ENCODE results near the gene MAP10. TPM values are rescaled to one million over a fixed set of nuclear protein-coding genes. Genes with fewer than 3 reads are reported as not detected.

Gene MAP10
- total RNA-seq, 2 experiments from 2014 or later, result 0.43 to 0.54 TPM

GRCh38 chr1:232841823-232842565 is 36.8 kb downstream of the MAP10 start:
- Mint-ChIP-seq H3K27me3 (ENCODE audit: low read depth) (no peaks in the 10 kb centered on the region), H3K27ac (no peak overlapping the region), H3K4me1 (ENCODE audit: low read depth) (no peaks in the 10 kb centered on the region), H3K36me3 (ENCODE audit: low read depth) (peaks cover 2% of the 10 kb centered on the region), H3K9me3 (peaks cover 17% of the 10 kb centered on the region), H3K4me3 (no peak overlapping the region)
- DNase-seq, result no peak
- CTCF ChIA-PET, result interaction anchor here (0.6 kb wide), 1 partner anchor 242 kb away, joined by 3 read pairs; no protein-coding TSS in a partner anchor
- intact Hi-C loops (cut with micrococcal nuclease), result no loop called here

DNA sequence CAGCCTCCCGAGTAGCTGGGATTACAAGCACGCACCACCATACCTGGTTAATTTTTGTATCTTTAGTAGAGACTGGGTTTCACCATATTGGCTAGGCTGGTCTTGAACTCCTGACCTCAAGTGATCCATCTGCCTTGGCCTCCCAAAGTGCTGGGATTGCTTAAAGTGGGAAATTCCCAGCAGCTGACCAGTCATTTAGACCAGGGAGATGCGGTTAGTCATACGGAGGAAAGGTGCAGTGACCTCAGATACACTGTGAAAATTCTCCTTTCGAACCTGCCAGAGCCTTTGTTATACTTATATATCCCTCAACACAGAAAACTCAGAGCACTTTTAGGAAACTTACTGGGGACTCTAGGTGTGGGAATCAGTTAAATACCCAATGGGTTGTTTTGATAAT is 39.6 kb downstream of the MAP10 start:
- intact Hi-C loops (cut with micrococcal nuclease), result no loop called here
- H3K4me1 Mint-ChIP-seq (ENCODE audit: low read depth), result no peaks in the 10 kb centered on the region
- peaks cover 16% of the 10 kb centered on the region for H3K9me3 Mint-ChIP-seq
- H3K27ac Mint-ChIP-seq, result no peak overlapping the region
- CTCF ChIA-PET, result no interaction called here
- no peaks in the 10 kb centered on the region for H3K27me3 Mint-ChIP-seq (ENCODE audit: low read depth)
- no peak for DNase-seq
- H3K4me3 Mint-ChIP-seq, result no peak overlapping the region
- peaks cover 2% of the 10 kb centered on the region for H3K36me3 Mint-ChIP-seq (ENCODE audit: low read depth)

DNA sequence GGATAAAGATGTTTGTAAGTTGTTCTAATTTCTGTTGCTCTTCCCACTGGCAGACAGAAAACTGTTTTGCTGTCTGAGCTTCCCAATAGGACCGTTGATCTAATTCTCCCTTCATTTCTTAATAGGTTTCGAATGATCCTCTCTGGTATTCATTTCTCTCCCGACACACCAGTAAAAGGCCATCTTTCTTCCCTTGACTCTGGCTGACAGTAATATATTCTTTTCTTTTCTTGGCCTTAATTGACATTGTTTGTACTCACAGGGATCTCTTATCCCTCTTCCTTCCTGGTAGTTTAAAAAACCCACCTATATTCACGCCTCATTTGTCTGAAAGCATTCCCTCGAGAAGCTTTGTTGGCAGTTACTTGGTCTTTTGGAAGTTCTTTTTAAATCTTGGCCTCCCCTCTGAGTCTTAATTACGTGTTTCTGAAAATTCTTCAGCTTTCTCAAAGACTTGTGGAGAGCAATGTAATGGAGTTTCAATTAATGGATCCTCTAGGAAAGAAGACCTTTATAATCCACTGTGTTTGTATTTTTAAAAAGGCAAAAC is 40.3 kb downstream of the MAP10 start:
- Mint-ChIP-seq H3K4me3 (no peak overlapping the region), H3K27me3 (ENCODE audit: low read depth) (no peaks in the 10 kb centered on the region), H3K4me1 (ENCODE audit: low read depth) (no peaks in the 10 kb centered on the region), H3K9me3 (peaks cover 12% of the 10 kb centered on the region), H3K36me3 (ENCODE audit: low read depth) (peaks cover 2% of the 10 kb centered on the region), H3K27ac (no peak overlapping the region)
- DNase-seq, result no peak
- CTCF ChIA-PET, result no interaction called here
- intact Hi-C loops (cut with micrococcal nuclease), result no loop called here

- no peaks in the 10 kb centered on the region for H3K36me3 Mint-ChIP-seq (ENCODE audit: low read depth)
- H3K4me3 Mint-ChIP-seq, result no peak overlapping the region
- no peak overlapping the region for H3K27ac Mint-ChIP-seq
- CTCF ChIA-PET, result no interaction called here
- no peaks in the 10 kb centered on the region for H3K4me1 Mint-ChIP-seq (ENCODE audit: low read depth)
- no peaks in the 10 kb centered on the region for H3K9me3 Mint-ChIP-seq
- intact Hi-C loops (cut with micrococcal nuclease), result no loop called here
- no peaks in the 10 kb centered on the region for H3K27me3 Mint-ChIP-seq (ENCODE audit: low read depth)
- DNase-seq, result no peak
Measured at GRCh38 chr1:232851532-232851931, 46.3 kb downstream of the MAP10 start.

GRCh38 chr1:232853994-232854797 is 49.0 kb downstream of the MAP10 start:
- H3K9me3 Mint-ChIP-seq, result no peaks in the 10 kb centered on the region
- H3K27ac Mint-ChIP-seq, result no peak overlapping the region
- CTCF ChIA-PET, result interaction anchor here (1.6 kb wide), 1 partner anchor 14 kb away, joined by 3 read pairs; no protein-coding TSS in a partner anchor
- no peaks in the 10 kb centered on the region for H3K4me1 Mint-ChIP-seq (ENCODE audit: low read depth)
- H3K4me3 Mint-ChIP-seq, result no peak overlapping the region
- intact Hi-C loops (cut with micrococcal nuclease), result no loop called here
- H3K27me3 Mint-ChIP-seq (ENCODE audit: low read depth), result no peaks in the 10 kb centered on the region
- H3K36me3 Mint-ChIP-seq (ENCODE audit: low read depth), result no peaks in the 10 kb centered on the region
- no peak for DNase-seq

- H3K27me3 Mint-ChIP-seq (ENCODE audit: low read depth), result no peaks in the 10 kb centered on the region
- H3K4me3 Mint-ChIP-seq, result no peak overlapping the region
- DNase-seq, result no peak
- H3K4me1 Mint-ChIP-seq (ENCODE audit: low read depth), result no peaks in the 10 kb centered on the region
- CTCF ChIA-PET, result interaction anchor here (0.6 to 1.6 kb wide), 2 partner anchors 15 to 255 kb away, joined by 3 to 4 read pairs; no protein-coding TSS in a partner anchor
- H3K9me3 Mint-ChIP-seq, result no peaks in the 10 kb centered on the region
- H3K36me3 Mint-ChIP-seq (ENCODE audit: low read depth), result no peaks in the 10 kb centered on the region
- intact Hi-C loops (cut with micrococcal nuclease), result no loop called here
- no peak overlapping the region for H3K27ac Mint-ChIP-seq
Measured at GRCh38 chr1:232854798-232855159, 49.6 kb downstream of the MAP10 start.

DNA sequence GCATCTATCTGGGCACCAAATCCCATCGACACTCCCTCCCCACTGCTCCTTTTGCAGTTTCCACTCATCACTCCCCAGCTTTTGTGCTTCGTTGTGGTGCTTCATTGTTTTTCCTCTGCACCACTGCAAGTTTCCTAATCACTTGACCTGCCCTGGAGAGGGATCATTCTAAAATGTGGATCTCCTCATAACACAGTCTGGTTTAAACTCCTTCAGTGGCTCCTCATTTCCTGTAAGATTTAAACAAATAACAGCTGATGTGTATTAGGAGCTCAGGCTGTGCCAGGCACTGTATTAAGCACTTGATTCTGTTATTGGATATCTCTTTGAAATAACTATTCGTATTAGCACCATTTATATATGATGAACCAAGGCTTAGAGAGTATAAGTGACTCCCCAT is 51.3 kb downstream of the MAP10 start:
- Mint-ChIP-seq H3K27ac (no peak overlapping the region), H3K9me3 (no peaks in the 10 kb centered on the region)
- CTCF ChIA-PET, result no interaction called here

More for the DNA sequence above, 51.3 kb downstream of the MAP10 start:
- no peaks in the 10 kb centered on the region for H3K4me1 Mint-ChIP-seq (ENCODE audit: low read depth)
- H3K27me3 Mint-ChIP-seq (ENCODE audit: low read depth), result no peaks in the 10 kb centered on the region
- no peak overlapping the region for H3K4me3 Mint-ChIP-seq
- intact Hi-C loops (cut with micrococcal nuclease), result no loop called here
- DNase-seq, result no peak
- no peaks in the 10 kb centered on the region for H3K36me3 Mint-ChIP-seq (ENCODE audit: low read depth)

Other genes starting within 250 kb of the MAP10 start
- gene SIPA1L2, start 175.3 kb upstream of the MAP10 start, total RNA-seq, result 1 to 10 TPM; 2.1 to 2.6 TPM
- gene NTPCR, start 145.2 kb downstream of the MAP10 start, total RNA-seq, result 10 to 100 TPM; 53.1 TPM

Measured in activated naive CD4-positive, alpha-beta T cell treated with anti-CD3 and anti-CD28 coated beads for 36 hours (primary cell).